K562 (cell line): Measurements from ENCODE around the gene FBXW7. TPM values are rescaled to one million over a fixed set of nuclear protein-coding genes. Genes with fewer than 3 reads are reported as not detected.
A peak's percentile ranks its signal among the peaks of the same experiment; 100 is the strongest.

Experiments used
- CBFA2T2 ChIP-seq: fragments of 450-650 bp; conservative IDR thresholded peaks from 2 replicates; pipeline ENCODE4 v1.6.1; 2017; ENCODE audit warnings: mild to moderate bottlenecking
- CC2D1A ChIP-seq: fragments of 450-650 bp; IDR thresholded peaks from 2 replicates; pipeline ENCODE4 v1.6.1; 2017; ENCODE audit warnings: mild to moderate bottlenecking
- CTBP1 ChIP-seq: fragments of 450-650 bp; IDR thresholded peaks from 2 replicates; pipeline ENCODE4 v1.6.1; 2016; ENCODE audit warnings: borderline replicate concordance
- DACH1 ChIP-seq: fragments of 450-650 bp; IDR thresholded peaks from 2 replicates; pipeline ENCODE4 v1.6.1; 2018; ENCODE audit not compliant: partially characterized antibody
- E2F6 ChIP-seq, 2 experiments: IDR thresholded peaks; 2 replicates each; pipeline ENCODE4 v1.6.1; 2011; ENCODE audit warnings: borderline replicate concordance in 1 of 2, control low read depth in 1 of 2, low read depth in 1 of 2, low read length in 1 of 2, mild to moderate bottlenecking in 1 of 2, mixed read lengths in 1 of 2, moderate library complexity in 1 of 2; ENCODE audit not compliant: insufficient read depth in 1 of 2, insufficient read length in 1 of 2, poor library complexity in 1 of 2, severe bottlenecking in 1 of 2; ENCODE audit errors: extremely low read depth in 1 of 2
- ETS1 ChIP-seq: conservative IDR thresholded peaks from 2 replicates; pipeline ENCODE4 v1.6.1; 2011; ENCODE audit warnings: low read depth, mild to moderate bottlenecking, low read length; ENCODE audit not compliant: control insufficient read depth
- ETV1 ChIP-seq: fragments of 450-650 bp; conservative IDR thresholded peaks from 2 replicates; pipeline ENCODE4 v1.6.1; 2016; ENCODE audit warnings: missing genetic modification characterization, control low read depth, low read depth, missing compliant biosample characterization
- FOXA1 ChIP-seq: fragments of 450-650 bp; IDR thresholded peaks from 2 replicates; pipeline ENCODE4 v1.6.1; 2016; ENCODE audit warnings: mild to moderate bottlenecking, borderline replicate concordance
- FOXJ2 ChIP-seq: fragments of 200-800 bp; sonication (Bioruptor generic); IDR thresholded peaks from 2 replicates; pipeline ENCODE4 v1.6.1; 2016; ENCODE audit warnings: missing genetic modification characterization, missing compliant biosample characterization
- PATZ1 ChIP-seq: fragments of 250-450 bp; sonication (Bioruptor Pico); IDR thresholded peaks from 2 replicates; pipeline ENCODE4 v1.5.0; 2020; ENCODE audit warnings: mild to moderate bottlenecking, borderline replicate concordance
- PCBP1 ChIP-seq: fragments of 200-400 bp; formaldehyde crosslinking; IDR thresholded peaks from 2 replicates; pipeline ENCODE4 v1.6.1; 2018; ENCODE audit warnings: mild to moderate bottlenecking, low read depth, low read length; ENCODE audit not compliant: poor library complexity, severe bottlenecking
- PHF8 ChIP-seq: fragments of 200-600 bp; sonication (generic); IDR thresholded peaks from 2 replicates; pipeline ENCODE4 v1.6.1; 2012; ENCODE audit warnings: mixed run types, mild to moderate bottlenecking, inconsistent platforms, low read length, moderate library complexity, borderline replicate concordance
- PKNOX1 ChIP-seq: fragments of 450-650 bp; IDR thresholded peaks from 2 replicates; pipeline ENCODE4 v1.6.1; 2016
- SMAD2 ChIP-seq: fragments of 150-350 bp; IDR thresholded peaks from 2 replicates; pipeline ENCODE4 v1.6.1; 2014; ENCODE audit warnings: low read depth, mild to moderate bottlenecking, low read length
- SPI1 ChIP-seq: IDR thresholded peaks from 2 replicates; pipeline ENCODE4 v1.6.1; 2011; ENCODE audit warnings: low read depth, low read length, control low read depth, borderline replicate concordance
- TAF7 ChIP-seq: fragments of 450-650 bp; IDR thresholded peaks from 2 replicates; pipeline ENCODE4 v1.6.1; 2016; ENCODE audit warnings: missing genetic modification characterization, missing compliant biosample characterization
- ZBED1 ChIP-seq: IDR thresholded peaks from 2 replicates; pipeline ENCODE4 v1.6.1; 2014
- ZNF699 ChIP-seq: fragments of 250-450 bp; sonication (Bioruptor Pico); IDR thresholded peaks from 2 replicates; pipeline ENCODE4 v1.8.0; 2021; ENCODE audit warnings: mild to moderate bottlenecking, moderate library complexity; ENCODE audit not compliant: insufficient replicate concordance
- ZNF740 ChIP-seq, 3 experiments: fragments of 200-800 bp in 1 of 3; sonication (Bioruptor generic) in 1 of 3; sonication (generic) in 1 of 3; formaldehyde crosslinking in 1 of 3; IDR thresholded peaks; 2 replicates each; pipeline versions ENCODE4 v1.6.1 to v1.8.0; 2016 to 2022; ENCODE audit warnings: mild to moderate bottlenecking in 2 of 3, missing compliant biosample characterization in 2 of 3, missing genetic modification characterization in 2 of 3, missing genetic modification reagents in 1 of 3
- ZSCAN32 ChIP-seq: fragments of 450-650 bp; formaldehyde crosslinking; IDR thresholded peaks from 2 replicates; pipeline ENCODE4 v1.4.0; 2020; ENCODE audit warnings: mild to moderate bottlenecking, moderate library complexity
- polyA plus RNA-seq, 8 experiments: library from polyadenylated mRNA; depleted of rRNA in 4 of 8; stranded (reverse) in 5 of 8; unstranded in 3 of 8; fragments of >200 nt; fragmentation: Nextera tagmentation in 2 of 8; fragmentation: Illumina TruSeq in 1 of 8; extraction: Ambion mirVana in 2 of 8; extraction: Trizol in 1 of 8; gene quantifications; 2 replicates each; pipeline versions ENCODE4 v1.2.1 to v1.2.3, GENCODE V29; 2011 to 2014; ENCODE audit warnings: inconsistent platforms in 1 of 8, missing spikeins in 1 of 8
- total RNA-seq, 7 experiments: library from RNA; depleted of rRNA in 6 of 7; stranded (reverse); fragments of >200 nt in 6 of 7; fragmentation: Illumina TruSeq in 2 of 7; extraction: Trizol in 2 of 7; gene quantifications; 2 replicates each; pipeline versions ENCODE4 v1.2.1 to v1.2.3, GENCODE V29; 2011 to 2021; ENCODE audit warnings: low replicate concordance in 1 of 7

FBXW7 gene
- total and polyA plus RNA-seq, 9 of the 15 experiments (the other 6 are each of a cell fraction or from before 2014, with no cell fraction given): 6.8 to 44.2 (median 16.4) TPM

GRCh38 chr4:152572417-152573086, 36.7 kb upstream of the FBXW7 start (continued):
- TF ChIP-seq DACH1 (no peak), CC2D1A (no peak), ZNF740 (CRISPR knock-in tag; IDR thresholded peaks at IDR 0.05) (no peak), ZNF740 (tag; IDR thresholded peaks at IDR 0.05) (no peak), SMAD2 (no peak), PATZ1 (no peak), E2F6 (IDR thresholded peaks at IDR 0.05; ENCODE audit: borderline replicate concordance in 1 of 2, extremely low read depth in 1 of 2, insufficient read depth in 1 of 2, insufficient read length in 1 of 2, low read depth in 1 of 2, low read length in 1 of 2, poor library complexity in 1 of 2, severe bottlenecking in 1 of 2) (no peak), PCBP1 (no peak), FOXA1 (no peak), ZBED1 (no peak), PKNOX1 (no peak), ZSCAN32 (CRISPR knock-in tag) (no peak), ETV1 (tag) (peak; percentile 78), TAF7 (tag) (no peak), ETS1 (no peak), CTBP1 (peak; percentile 76), PHF8 (no peak), CBFA2T2 (peak; percentile 76), SPI1 (peak; percentile 36; the same call in 1 of the 2 replicates), ZNF699 (CRISPR knock-in tag) (no peak), FOXJ2 (peak; percentile 72; the same call in 1 of the 2 replicates)
